Measurements from ENCODE around the gene OR12D2.
"Not testable (repeated sequence)": the region's sequence is repeated elsewhere in the genome, so short reads cannot be mapped to it uniquely, and the experiment has no call there.

OR12D2 gene, protein sequence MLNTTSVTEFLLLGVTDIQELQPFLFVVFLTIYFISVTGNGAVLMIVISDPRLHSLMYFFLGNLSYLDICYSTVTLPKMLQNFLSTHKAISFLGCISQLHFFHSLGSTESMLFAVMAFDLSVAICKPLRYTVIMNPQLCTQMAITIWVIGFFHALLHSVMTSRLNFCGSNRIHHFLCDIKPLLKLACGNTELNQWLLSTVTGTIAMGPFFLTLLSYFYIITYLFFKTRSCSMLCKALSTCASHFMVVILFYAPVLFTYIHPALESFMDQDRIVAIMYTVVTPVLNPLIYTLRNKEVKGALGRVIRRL

DNA sequence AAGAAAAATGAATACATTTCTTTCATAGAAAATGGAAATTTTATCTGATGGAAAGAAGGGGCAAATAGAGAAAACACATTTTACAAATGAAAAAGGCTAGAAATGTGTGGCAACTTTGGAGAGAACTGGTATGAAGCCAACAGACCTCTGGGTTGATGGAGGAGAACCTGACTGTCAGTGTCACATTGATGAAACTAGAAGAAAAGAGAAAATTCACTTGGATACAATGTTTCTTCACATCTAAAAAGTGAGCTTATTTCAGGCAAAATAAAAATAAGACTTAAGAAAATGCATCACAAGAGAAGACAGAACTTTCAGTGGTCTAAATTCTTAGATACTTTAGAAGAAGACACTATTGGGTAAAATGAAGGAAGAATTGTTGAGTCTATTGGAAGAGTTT lies at the start of gene OR12D2:
Gene OR12D2, plus strand, starts transcription at position 301 of the 400 bp plus-strand sequence. CDS start 1,069 bp downstream, outside the sequence.
- no peak for DNase-seq (ENCODE audit: low read depth, low spot score)

DNA sequence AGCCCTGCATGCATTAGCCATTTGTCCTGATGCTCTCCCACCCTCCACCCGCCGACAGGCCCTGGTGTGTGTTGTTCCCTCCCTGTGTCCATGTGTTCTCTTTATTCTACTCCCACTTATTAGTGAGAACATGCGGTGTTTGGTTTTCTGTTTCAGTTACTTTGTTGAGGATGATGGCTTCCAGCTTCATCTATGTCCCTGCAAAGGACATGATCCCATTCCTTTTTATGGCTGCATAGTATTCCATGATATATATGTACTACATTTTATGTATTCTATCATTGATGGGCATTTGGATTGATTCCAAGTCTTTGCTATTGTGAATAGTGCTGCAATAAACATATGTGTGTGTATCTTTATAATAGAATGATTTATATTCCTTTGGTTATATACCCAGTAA lies 46.1 kb upstream of the OR12D2 start:
- DNase-seq (ENCODE audit: low read depth, low spot score), result not testable (repeated sequence)

DNA sequence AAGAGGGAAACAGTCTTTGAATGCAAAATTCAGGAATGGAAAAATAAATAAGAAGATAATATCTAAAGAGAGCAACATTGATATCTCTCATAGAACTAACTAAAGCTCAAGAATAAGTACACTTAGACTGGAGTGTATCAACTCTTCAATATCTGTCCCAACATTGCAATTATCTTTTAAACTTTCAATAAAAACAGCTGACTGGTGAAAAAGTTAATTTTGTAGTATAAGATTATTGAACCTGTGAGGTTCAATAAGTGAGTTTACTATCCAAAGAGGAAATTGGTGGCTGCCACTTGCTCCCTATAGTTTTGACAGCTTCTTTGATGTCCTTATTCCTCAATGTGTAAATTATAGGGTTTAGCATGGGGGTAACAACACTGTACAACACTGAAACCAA lies 40.5 kb upstream of the OR12D2 start:
- DNase-seq (ENCODE audit: low read depth, low spot score), result no peak

DNA sequence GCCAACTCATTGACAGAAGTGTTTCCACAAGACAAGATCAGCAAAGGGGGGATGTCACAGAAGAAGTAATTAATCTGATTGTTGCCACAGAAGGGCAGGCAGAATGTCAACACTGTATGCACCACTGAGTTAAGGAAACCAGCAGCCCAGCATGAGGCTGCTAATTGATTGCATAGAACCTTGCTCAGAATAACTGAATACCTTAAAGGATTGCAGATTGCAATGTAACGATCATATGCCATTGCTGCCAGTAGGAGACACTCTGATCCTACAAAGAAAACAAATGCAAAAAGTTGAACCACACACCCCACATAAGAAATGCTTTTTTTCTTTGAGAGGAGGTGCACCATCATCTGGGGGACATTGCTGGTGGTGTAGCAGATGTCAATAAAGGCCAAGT lies 39.8 kb upstream of the OR12D2 start:
- DNase-seq (ENCODE audit: low read depth, low spot score), result no peak

DNA sequence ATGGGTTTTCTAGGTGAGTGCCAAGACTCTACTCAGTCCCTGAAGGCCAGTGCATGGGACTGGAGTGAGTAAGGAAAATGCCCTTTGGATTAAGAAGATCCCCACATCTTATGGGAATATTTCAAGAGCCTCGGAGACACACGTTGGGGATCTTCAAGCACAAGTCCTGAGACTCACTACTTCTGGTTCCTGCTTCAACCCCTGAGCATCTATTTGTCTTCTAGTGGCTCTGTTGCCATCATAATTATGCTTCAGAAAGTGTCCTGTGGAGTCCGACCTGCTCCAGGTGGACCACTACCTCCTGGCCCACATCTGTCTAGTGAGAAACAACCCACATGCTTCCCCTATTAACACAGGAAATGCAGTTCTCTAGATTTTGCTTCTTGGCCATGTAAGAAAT lies 26.7 kb upstream of the OR12D2 start, which contains the start of gene OR5V1:
Gene OR5V1, minus strand, starts transcription at position 101 of the 400 bp plus-strand sequence. CDS start 12,670 bp downstream, outside the sequence.
- no peak for DNase-seq (ENCODE audit: low read depth, low spot score)

DNA sequence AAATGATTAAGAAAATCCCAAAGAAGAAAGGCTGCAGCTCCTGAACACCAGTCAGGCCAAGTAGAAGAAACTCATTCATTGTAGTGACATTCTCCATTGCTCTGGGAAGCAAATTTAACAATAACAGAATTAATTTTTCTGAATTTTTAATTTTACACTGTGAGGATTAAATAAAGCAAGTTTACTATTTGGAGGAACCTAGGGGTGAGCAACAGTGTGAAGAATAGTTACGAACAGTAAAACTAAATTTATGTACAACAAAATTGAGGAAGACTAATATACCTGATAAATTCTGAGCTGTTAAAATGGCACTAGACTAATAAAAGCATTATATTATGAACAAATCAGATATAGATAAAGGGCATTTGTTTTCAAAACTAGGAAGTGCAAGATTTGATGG lies 20.2 kb upstream of the OR12D2 start, which contains the start of gene OR12D3:
Gene OR12D3, minus strand, starts transcription at position 101 of the 400 bp plus-strand sequence. Its CDS starts 4 bp downstream, at position 97.
- DNase-seq (ENCODE audit: low read depth, low spot score), result no peak

DNA sequence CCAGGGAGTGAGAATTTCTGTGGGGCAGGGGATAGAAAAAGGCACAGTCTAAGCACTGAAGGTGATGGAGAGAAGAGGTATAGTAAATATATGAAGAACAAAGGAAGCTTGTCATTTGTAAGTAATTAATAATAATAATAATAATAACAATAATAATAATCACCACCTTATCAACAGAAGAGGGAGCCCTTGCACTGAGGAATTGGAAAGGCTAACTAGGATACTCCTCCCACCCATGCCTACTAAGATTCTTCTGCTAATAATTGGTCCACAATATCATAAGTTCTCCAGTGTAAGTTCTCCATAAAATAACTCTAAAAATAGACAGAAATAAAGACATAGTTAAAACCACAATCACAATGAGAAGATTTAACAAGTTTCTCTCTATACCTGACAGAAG lies 19.4 kb upstream of the OR12D2 start:
- DNase-seq (ENCODE audit: low read depth, low spot score), result no peak

DNA sequence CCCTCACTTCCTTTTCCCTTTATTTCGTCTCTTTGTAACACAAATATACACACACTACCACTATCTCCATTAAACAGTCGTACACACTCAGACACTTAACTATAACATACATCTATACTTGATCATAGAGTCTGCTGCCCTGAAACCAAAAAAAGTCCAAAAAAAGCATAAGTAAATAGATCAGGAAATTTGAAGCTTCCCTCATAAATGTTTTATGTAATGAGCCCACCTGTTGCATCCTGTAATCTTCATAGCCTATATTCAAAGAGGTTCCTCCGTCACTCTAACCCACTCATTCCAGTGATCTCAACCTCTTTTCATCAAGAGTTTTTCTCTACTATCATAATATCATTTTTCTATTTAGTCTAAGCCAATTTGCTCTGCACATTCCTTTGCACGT lies 6.9 kb upstream of the OR12D2 start:
- no peak for DNase-seq (ENCODE audit: low read depth, low spot score)

DNA sequence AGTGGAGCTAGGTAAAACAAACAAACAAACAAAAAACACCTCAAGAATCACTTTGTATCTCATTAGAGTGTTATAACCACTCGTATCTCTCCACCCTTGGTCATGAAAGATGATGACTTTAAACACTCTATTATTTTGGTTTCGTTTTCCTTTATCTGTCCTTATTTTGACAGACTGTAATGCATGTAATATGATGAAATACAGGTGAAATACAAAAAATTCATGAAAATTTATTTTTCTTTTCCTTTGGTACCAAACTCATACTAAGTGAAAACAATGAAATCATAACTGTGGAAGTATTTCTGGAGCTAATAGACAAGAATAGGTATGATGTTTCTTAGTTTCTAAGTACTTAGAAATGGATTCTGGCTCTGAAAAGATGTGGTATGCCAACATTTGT lies 4.1 kb downstream of the OR12D2 start:
- no peak for DNase-seq (ENCODE audit: low read depth, low spot score)

DNA sequence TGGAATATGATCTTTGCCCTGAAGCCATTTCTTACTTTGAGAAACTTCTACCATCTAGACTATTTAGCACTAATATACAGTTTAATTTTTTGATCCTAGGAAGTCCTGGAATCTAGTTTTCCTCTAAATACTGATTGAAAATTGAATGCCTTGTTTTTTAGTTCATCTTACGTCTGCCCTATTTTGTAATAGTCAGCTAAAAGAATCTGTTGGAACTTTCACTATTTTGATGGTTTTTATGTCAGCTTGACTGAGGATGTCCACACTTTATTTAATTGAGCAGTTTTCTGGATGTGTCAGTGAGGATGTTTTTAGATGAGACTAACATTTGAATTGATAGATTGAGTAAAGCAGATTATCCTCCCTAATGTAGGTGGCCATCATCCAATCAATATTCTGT lies 8.4 kb downstream of the OR12D2 start:
- no peak for DNase-seq (ENCODE audit: low read depth, low spot score)

DNA sequence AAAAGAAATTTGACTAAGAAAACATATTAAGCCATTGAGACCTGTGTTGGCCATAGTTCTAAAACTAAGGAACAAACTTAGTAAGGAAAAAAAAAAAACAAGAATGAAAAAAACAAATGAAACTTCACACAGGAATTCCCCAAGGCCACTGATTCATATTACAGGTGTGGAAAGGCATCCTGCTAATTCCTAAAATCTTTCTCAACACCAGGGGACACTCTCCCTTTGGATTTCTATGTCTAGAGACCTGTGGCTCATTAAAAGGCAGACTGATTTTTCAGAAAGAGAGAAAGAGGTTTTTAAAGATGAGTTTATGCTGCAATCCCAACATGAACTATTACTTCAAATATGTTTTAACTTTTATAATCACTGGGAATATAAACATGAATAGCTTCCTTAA lies 19.2 kb downstream of the OR12D2 start, which contains the start of gene OR12D1:
Gene OR12D1, plus strand, starts transcription at position 341 of the 400 bp plus-strand sequence.
- no peak for DNase-seq (ENCODE audit: low read depth, low spot score)

DNA sequence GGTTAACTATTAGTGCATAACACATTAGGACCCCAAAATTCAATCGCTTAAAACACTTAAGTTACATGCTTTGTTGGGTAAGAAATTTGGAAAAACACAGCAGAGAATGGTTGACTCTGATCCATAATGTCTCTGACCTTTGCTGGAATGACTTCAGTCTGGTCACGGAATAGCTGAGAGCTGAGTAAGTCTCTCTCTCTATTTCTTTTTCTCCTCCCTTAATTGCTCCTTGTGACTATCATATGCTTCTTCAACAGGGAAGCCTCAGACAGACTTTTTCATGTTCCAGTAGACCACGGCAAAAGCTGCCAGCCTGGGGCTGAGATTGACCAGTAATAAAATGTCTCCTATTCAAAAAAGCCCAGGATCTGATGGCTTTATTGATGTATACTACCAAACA lies 24.1 kb downstream of the OR12D2 start:
- DNase-seq (ENCODE audit: low read depth, low spot score), result no peak

DNA sequence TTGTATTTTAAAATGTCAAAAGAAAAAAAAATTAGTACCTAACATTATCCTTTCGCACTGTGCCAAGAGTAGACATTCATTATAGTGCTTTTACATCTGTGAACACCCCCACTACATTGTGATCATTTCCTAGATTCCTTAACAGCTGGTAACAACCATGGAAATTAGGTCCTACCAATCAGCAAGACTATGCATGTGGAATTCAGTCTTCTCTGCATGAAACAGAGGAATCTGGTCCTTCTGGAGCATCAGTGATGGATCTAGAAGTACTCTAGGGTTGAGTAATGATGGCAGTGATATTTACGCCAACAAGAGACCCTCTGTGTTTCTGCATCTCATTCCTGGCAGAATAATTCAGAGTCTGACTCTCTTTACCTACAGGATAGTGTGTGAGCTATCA lies 28.7 kb downstream of the OR12D2 start:
- peak; percentile 47 for DNase-seq (ENCODE audit: low read depth, low spot score)

DNA sequence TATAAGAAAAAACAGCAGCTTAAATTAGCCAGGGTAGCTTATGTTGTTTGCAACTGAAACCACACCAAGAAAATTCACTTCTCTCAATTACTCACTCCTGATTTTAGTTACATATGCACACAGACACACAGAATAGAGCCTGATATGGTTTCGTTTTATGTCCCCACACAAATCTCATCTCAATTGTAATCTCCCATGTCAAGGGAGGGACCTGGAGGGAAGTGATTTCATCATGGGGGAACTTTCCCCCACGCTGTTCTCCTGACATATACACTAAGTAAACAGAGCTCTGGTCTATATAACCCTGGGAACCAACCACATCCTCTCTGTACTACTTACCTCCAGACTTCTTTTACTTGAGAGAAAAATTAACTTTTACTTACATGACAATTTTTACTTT lies 29.1 kb downstream of the OR12D2 start:
- DNase-seq (ENCODE audit: low read depth, low spot score), result no peak

DNA sequence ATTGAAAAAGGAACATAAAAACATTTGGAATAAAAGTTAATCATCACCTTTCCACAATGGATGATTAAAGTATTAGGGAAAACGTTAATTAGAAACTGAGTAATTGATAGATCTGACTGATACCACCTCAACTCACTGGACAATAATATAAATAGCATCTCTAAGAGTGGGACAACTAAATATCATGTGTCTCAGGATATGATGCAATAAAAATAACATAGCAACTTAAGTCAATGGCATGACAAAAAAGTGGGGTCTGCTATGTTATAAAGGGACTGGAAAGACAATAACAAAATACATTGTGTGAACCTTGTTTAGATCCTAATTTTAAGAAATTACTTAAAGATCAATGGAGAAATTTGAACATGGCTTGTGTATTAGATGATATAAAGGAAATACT lies 29.6 kb downstream of the OR12D2 start:
- DNase-seq (ENCODE audit: low read depth, low spot score), result no peak

DNA sequence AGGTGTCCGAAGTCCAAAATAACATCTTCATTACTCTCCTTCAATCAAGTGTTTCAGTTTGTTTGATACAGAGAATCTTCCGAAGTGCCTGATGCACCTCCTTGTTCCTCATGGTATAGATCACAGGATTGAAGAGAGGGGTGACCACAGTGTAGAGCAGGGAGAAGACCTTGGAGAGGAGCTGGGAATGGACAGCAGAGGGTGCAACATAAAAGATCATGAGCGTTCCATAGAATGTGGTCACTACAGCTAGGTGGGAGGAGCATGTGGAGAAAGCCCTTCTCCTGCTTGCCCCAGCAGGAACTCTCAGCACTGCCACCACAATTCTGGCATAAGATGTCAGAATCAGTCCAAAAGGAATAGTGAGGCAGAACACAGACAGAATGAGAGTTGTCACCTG lies 31.2 kb downstream of the OR12D2 start:
- DNase-seq (ENCODE audit: low read depth, low spot score), result no peak

DNA sequence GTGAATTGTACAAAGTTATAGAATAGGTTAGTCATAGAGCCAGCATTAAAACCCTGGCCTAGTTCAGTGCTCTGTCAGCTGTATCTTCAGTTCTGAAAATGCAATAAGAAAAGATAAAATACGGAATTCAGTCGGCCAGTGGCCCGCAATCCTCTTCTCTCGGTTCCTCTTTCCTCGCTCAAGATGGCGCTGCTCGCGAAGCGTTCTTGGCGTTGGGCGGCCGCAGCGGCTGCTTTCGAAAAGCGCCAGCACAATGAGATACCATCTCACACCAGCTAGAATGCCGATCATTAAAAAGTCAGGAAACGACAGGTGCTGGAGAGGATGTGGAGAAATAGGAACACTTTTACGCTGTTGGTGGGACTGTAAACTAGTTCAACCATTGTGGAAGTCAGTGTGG lies 41.3 kb downstream of the OR12D2 start:
- not testable (repeated sequence) for DNase-seq (ENCODE audit: low read depth, low spot score)

DNA sequence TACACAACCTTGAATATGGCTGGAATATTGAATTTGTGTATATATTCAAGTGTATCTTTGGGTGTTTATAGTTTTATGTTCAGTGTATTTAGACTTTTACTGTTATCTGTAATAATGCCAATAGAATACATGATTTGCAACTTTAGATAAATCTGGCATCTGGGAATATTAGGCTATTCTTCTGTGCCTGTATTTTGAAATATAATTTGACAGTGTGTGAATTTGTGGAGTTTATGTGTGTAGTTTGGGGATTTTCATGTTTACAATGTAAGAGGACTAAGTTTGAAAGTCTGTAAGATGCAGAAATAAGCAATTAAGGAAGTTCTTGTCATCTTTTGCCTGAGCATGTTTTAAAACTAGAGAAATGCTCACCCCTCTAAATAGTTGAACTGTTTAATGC lies 43.6 kb downstream of the OR12D2 start, which contains the start of gene OR10C1:
Gene OR10C1, plus strand, starts transcription at position 301 of the 400 bp plus-strand sequence. CDS start 710 bp downstream, outside the sequence.
- DNase-seq (ENCODE audit: low read depth, low spot score), result no peak

DNA sequence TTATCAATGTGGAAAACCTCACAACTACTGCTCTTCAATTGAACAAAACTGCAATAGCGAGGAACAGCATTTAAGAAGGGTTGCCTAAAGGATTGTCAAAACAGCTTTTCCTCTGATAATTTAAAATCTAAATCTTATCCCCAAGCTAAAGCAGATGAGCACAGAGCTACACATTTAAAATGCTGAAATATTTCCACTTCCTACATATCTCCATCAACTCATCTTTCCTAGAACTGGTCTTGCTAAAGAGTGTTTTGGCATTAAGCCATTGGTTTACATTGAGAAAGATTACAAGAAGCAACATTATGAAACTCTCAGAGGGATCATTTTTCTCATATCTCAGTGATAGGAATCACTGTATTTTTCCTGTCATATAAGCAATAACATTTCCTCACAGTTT lies 47.3 kb downstream of the OR12D2 start:
- DNase-seq (ENCODE audit: low read depth, low spot score), result no peak

DNA sequence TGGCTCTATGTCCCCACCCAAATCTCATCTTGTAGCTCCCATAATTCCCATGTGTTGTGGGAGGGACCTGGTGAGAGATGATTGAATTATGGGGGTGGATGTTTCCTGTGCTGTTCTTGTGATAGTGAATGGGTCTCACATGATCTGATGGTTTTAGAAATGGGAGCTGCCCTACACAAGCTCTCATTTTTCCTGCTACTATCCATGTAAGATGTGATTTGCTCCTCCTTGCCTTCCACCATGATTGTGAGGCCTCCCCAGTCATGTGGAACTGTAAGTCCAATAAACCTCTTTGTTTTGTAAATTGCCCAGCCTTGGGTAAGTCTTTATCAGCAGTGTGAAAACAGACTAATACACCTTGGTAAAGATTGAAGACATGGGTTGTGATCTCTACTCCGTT lies 48.6 kb downstream of the OR12D2 start:
- DNase-seq (ENCODE audit: low read depth, low spot score), result not testable (repeated sequence)
